Measurements from ENCODE around the gene CCT6A. TPM values are rescaled to one million over a fixed set of nuclear protein-coding genes. Genes with fewer than 3 reads are reported as not detected.
A peak's percentile ranks its signal among the peaks of the same experiment; 100 is the strongest.

CCT6A gene
- total RNA-seq (2012; rRNA removed) (265 and 311 TPM in 2 replicates), polyA plus RNA-seq (2012; rRNA removed) (133 and 135 TPM in 2 replicates), Bru-seq, nascent RNA (percentile 94 among the genes with signal in this experiment), BruChase-seq, experiment 1, labeled RNA remaining after a 6-hour chase (percentile 97 among the genes with signal in this experiment), BruChase-seq, experiment 2, labeled RNA remaining after a 2-hour chase (percentile 95 among the genes with signal in this experiment)
- 29.8 and 49.8 TPM in 2 replicates for polyA plus RNA-seq (2012; cell fraction: cytosol; rRNA removed)
- 22.8 and 122 TPM in 2 replicates for polyA plus RNA-seq (2012; cell fraction: nucleus; rRNA removed; ENCODE audit: low replicate concordance)
- long read RNA-seq, transcript CCT6A-201 (14 exons, 2,719 nt), result major isoform, 247 of 294 reads
- long read RNA-seq, transcript CCT6A-204 (2 exons, 745 nt), result minor isoform, 6 of 294 reads
- long read RNA-seq, partial matches to known transcripts, result 15 of 294 reads
- long read RNA-seq, other reads (novel, unspliced or antisense), result 26 of 294 reads

DNA sequence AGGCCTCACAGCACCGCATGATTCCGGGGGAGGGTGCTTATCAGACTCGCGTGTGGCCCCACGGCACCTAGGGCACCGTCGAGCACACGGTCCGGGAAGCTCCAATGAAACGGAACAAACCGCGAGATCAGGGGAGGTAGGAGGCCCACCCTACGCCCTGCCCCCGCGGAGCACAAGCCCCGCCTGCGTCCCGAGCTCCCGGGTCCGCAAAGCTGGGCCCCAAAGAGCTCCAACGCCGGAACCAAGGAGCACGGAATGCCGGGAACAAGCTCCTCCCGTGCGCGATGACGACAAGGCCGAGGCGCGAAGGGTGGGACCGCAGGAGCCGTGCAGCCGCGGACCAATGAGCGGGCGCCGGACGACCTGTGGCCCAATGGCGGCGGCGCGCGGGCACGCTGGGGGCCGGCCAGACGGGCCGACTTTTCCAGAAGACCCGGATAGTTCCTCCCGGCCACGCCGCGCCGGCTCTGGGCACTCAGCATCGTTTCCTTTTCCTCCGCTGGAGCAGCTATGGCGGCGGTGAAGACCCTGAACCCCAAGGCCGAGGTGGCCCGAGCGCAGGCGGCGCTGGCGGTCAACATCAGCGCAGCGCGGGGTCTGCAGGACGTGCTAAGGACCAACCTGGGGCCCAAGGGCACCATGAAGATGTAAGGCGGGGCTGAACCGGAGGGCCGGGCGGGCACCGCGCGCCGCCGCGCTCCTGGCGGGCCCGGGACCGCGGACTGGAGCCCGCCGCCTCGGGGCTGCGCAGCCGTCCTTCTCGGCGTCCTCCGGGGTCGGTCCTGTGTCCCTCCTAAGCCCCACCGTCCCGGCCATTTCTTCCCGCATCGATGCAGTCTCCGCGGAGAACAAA is at the start of gene CCT6A, which contains the start of gene PSPH:
Gene CCT6A, plus strand, starts transcription at position 427 of the 853 bp plus-strand sequence. Its CDS starts 84 bp downstream, at position 511.
Gene PSPH, minus strand, starts transcription at position 106 of the 853 bp plus-strand sequence. CDS start 30,232 bp downstream, outside the sequence.
- TF ChIP-seq, protein P1, sequence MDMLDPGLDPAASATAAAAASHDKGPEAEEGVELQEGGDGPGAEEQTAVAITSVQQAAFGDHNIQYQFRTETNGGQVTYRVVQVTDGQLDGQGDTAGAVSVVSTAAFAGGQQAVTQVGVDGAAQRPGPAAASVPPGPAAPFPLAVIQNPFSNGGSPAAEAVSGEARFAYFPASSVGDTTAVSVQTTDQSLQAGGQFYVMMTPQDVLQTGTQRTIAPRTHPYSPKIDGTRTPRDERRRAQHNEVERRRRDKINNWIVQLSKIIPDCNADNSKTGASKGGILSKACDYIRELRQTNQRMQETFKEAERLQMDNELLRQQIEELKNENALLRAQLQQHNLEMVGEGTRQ (IDR thresholded peaks at IDR 0.05; ENCODE audit: low read depth, low read length), result no peak; the same call in 1 of the 2 replicates
- TF ChIP-seq, protein P2, sequence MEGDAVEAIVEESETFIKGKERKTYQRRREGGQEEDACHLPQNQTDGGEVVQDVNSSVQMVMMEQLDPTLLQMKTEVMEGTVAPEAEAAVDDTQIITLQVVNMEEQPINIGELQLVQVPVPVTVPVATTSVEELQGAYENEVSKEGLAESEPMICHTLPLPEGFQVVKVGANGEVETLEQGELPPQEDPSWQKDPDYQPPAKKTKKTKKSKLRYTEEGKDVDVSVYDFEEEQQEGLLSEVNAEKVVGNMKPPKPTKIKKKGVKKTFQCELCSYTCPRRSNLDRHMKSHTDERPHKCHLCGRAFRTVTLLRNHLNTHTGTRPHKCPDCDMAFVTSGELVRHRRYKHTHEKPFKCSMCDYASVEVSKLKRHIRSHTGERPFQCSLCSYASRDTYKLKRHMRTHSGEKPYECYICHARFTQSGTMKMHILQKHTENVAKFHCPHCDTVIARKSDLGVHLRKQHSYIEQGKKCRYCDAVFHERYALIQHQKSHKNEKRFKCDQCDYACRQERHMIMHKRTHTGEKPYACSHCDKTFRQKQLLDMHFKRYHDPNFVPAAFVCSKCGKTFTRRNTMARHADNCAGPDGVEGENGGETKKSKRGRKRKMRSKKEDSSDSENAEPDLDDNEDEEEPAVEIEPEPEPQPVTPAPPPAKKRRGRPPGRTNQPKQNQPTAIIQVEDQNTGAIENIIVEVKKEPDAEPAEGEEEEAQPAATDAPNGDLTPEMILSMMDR (conservative IDR thresholded peaks at IDR 0.05; ENCODE audit: low read depth, low read length), result no peak
- TF ChIP-seq RFX5 (IDR thresholded peaks at IDR 0.05; ENCODE audit: low read depth, low read length), result 0 out of 2 replicates have a peak, but pooled peaks have one; percentile 10
- peak; percentile 88 for TF ChIP-seq POLR2A (IDR thresholded peaks at IDR 0.05; ENCODE audit: low read depth, low read length)
- peak; percentile 88 for TF ChIP-seq BHLHE40 (IDR thresholded peaks at IDR 0.05; ENCODE audit: low read depth, low read length)
- peak; percentile 71; the same call in 1 of the 2 replicates for TF ChIP-seq MAZ (IDR thresholded peaks at IDR 0.05; ENCODE audit: borderline replicate concordance, low read depth, low read length)
- TF ChIP-seq FOS (IDR thresholded peaks at IDR 0.05; ENCODE audit: low read depth, low read length), result peak; percentile 17; the same call in 1 of the 2 replicates
- TF ChIP-seq MXI1 (IDR thresholded peaks at IDR 0.05; ENCODE audit: borderline replicate concordance, low read depth, low read length), result peak; percentile 85; the same call in 1 of the 2 replicates
- dilution Hi-C loops (cut with HindIII; ENCODE audit: low sequenced_read_pairs, unreplicated experiment), result no loop called here

More for the DNA sequence above, at the start of gene CCT6A, which contains the start of gene PSPH:
- peak within 1 kb of the TSS; percentile 83 for H4K5ac ChIP-seq (ENCODE audit: low read depth, low read length)
- in situ Hi-C loops (cut with MboI; ENCODE audit: low sequenced_read_pairs) (no loop called here), intact Hi-C loops (cut with micrococcal nuclease) (loop anchor here (1.0 to 5.0 kb wide), 3 partner anchors 11 to 44 kb away; no protein-coding TSS in a partner anchor)
- H3K4me1 ChIP-seq (ENCODE audit: control insufficient read depth, insufficient read depth, low read length), result peaks cover 7% of the 10 kb centered on the region; the same call in 1 of the 2 replicates
- H3K79me1 ChIP-seq (ENCODE audit: low read depth in 1 of 2, low read length in 2 of 2), result peaks cover 28 to 42% of the 10 kb centered on the region in 2 experiments
- H3K9me3 ChIP-seq (ENCODE audit: control insufficient read depth, insufficient read depth, low read length), result no peaks in the 10 kb centered on the region
- WGBS, 2 experiments (ENCODE audit: extremely low coverage in 2 of 2, insufficient read length in 1 of 2), result 0% methylated on average over 55 of the region's 97 CpGs; no CpG with 5 or more reads in 1 of the 2 experiments
- peak within 1 kb of the TSS; percentile 92 for H3K4me2 ChIP-seq (ENCODE audit: low read depth, low read length)
- H2BK120ac ChIP-seq (ENCODE audit: low read depth, low read length), result peak within 1 kb of the TSS; percentile 45; the same call in 1 of the 2 replicates
- H3K14ac ChIP-seq (replicated peaks; ENCODE audit: low read depth, low read length), result peak within 1 kb of the TSS; percentile 95
- peak within 1 kb of the TSS; percentile 56 for H3K18ac ChIP-seq (ENCODE audit: low read depth, low read length)
- H3K4me3 ChIP-seq (ENCODE audit: insufficient read depth, low read depth, low read length), result peak within 1 kb of the TSS; percentile 81
- no peaks in the 10 kb centered on the region for H3K27me3 ChIP-seq (ENCODE audit: control insufficient read depth, insufficient read depth, low read length)
- 0 out of 2 replicates have a peak, but pooled peaks cover 2% of the 10 kb centered on the region for H3K9me1 ChIP-seq (ENCODE audit: insufficient read depth, low read length)
- peaks cover 15% of the 10 kb centered on the region for H3K36me3 ChIP-seq (ENCODE audit: control insufficient read depth, insufficient read depth, low read length)
- peak within 1 kb of the TSS; percentile 86 for H3K56ac ChIP-seq (ENCODE audit: extremely low read depth, insufficient read depth, low read length)
- peak within 1 kb of the TSS; percentile 92 for H3K27ac ChIP-seq (ENCODE audit: insufficient read depth, low read length)
- peak within 1 kb of the TSS; percentile 93 for H3K4ac ChIP-seq (ENCODE audit: low read depth, low read length)
- no peak within 1 kb of the TSS for H2BK20ac ChIP-seq (ENCODE audit: low read depth, low read length)
- peak; percentile 95 for ATAC-seq (ENCODE audit: low read depth)
- peak within 1 kb of the TSS; percentile 90 for H3K23ac ChIP-seq (ENCODE audit: low read depth, low read length)
- BruUV-seq (replicated peaks), result TSS peak; percentile 69
- peak within 1 kb of the TSS; percentile 87 for H4K91ac ChIP-seq (ENCODE audit: insufficient read depth, low read depth, low read length)
- H2AFZ ChIP-seq (replicated peaks; ENCODE audit: low read length, poor library complexity), result peak within 1 kb of the TSS; percentile 95
- CTCF ChIA-PET, result interaction anchor here (0.6 to 1.4 kb wide), 2 partner anchors 14 to 428 kb away, joined by 3 read pairs; no protein-coding TSS in a partner anchor
- H4K8ac ChIP-seq (ENCODE audit: low read depth in 2 of 2, low read length in 2 of 2), result peak within 1 kb of the TSS; percentile 97 to 98
- peak within 1 kb of the TSS; percentile 94 for H3K9ac ChIP-seq (ENCODE audit: low read depth, low read length)
- peak within 1 kb of the TSS; percentile 98 for H2AK9ac ChIP-seq (replicated peaks; ENCODE audit: low read depth, low read length, poor library complexity)
- POLR2A ChIA-PET (ENCODE audit: unreplicated experiment), result interaction anchor here (1.3 to 1.4 kb wide), 2 partner anchors 11 to 13 kb away, joined by 6 to 7 read pairs; partner anchors contain the start of gene SUMF2
- peak within 1 kb of the TSS; percentile 97 for H2AK5ac ChIP-seq (ENCODE audit: low read depth, low read length)
- H2BK5ac ChIP-seq (ENCODE audit: low read depth, low read length, poor library complexity, severe bottlenecking), result peak within 1 kb of the TSS; percentile 78
- DNase-seq, result peak; percentile 98
- H2BK15ac ChIP-seq (ENCODE audit: low read depth, low read length), result no peak within 1 kb of the TSS; the same call in 2 of the 3 replicates
- no peaks in the 10 kb centered on the region for H4K20me1 ChIP-seq (ENCODE audit: insufficient read depth, low read length)
